Glutamatergic neuron (in vitro differentiated cells): ENCODE results near the gene CHD3. TPM values are rescaled to one million over a fixed set of nuclear protein-coding genes. Genes with fewer than 3 reads are reported as not detected.
A peak's percentile ranks its signal among the peaks of the same experiment; 100 is the strongest.

Source experiments
- DNase-seq: peaks from one replicate; pipeline ENCODE4 v3.0.0; 2022
- H3K27ac Mint-ChIP-seq: one replicate; pipeline ENCODE4 v1.8.0; 2020; ENCODE audit warnings: mild to moderate bottlenecking, mixed read lengths, inconsistent platforms; ENCODE audit not compliant: unreplicated experiment
- H3K27me3 Mint-ChIP-seq: one replicate; pipeline ENCODE4 v1.8.0; 2020; ENCODE audit warnings: mild to moderate bottlenecking, moderate library complexity, mixed read lengths, inconsistent platforms; ENCODE audit not compliant: unreplicated experiment
- H3K36me3 Mint-ChIP-seq: one replicate; pipeline ENCODE4 v1.8.0; 2020; ENCODE audit warnings: mild to moderate bottlenecking, mixed read lengths, inconsistent platforms; ENCODE audit not compliant: unreplicated experiment
- H3K4me1 Mint-ChIP-seq: one replicate; pipeline ENCODE4 v1.8.0; 2020; ENCODE audit warnings: mild to moderate bottlenecking, low read depth, mixed read lengths, inconsistent platforms; ENCODE audit not compliant: unreplicated experiment
- H3K4me3 Mint-ChIP-seq: one replicate; pipeline ENCODE4 v1.8.0; 2020; ENCODE audit warnings: mild to moderate bottlenecking, mixed read lengths, inconsistent platforms; ENCODE audit not compliant: unreplicated experiment
- H3K9me3 Mint-ChIP-seq: one replicate; pipeline ENCODE4 v1.8.0; 2020; ENCODE audit warnings: mild to moderate bottlenecking, moderate library complexity, mixed read lengths, inconsistent platforms; ENCODE audit not compliant: unreplicated experiment
- total RNA-seq: library from RNA; stranded (reverse); fragmentation: NEBNext Ultra II Directional; extraction: Animal tissue kit (Norgen Biotek cat#: 25700); gene quantifications from one replicate; pipeline ENCODE4 v1.2.1, GENCODE V29; 2021; ENCODE audit not compliant: unreplicated experiment
- TF ChIP-seq, protein P1 (sequence below): fragments of 200-600 bp; sonication (generic); IDR thresholded peaks from one replicate; pipeline ENCODE4 v1.5.0; 2021; ENCODE audit not compliant: partially characterized antibody, unreplicated experiment

The CHD3 gene
- total RNA-seq, 1 donor from 2014 or later, result 129 TPM

GRCh38 chr17:7855660-7856010, 33.0 kb upstream of the CHD3 start:
- peaks cover 15% of the 10 kb centered on the region for H3K9me3 Mint-ChIP-seq
- TF ChIP-seq, protein P1, sequence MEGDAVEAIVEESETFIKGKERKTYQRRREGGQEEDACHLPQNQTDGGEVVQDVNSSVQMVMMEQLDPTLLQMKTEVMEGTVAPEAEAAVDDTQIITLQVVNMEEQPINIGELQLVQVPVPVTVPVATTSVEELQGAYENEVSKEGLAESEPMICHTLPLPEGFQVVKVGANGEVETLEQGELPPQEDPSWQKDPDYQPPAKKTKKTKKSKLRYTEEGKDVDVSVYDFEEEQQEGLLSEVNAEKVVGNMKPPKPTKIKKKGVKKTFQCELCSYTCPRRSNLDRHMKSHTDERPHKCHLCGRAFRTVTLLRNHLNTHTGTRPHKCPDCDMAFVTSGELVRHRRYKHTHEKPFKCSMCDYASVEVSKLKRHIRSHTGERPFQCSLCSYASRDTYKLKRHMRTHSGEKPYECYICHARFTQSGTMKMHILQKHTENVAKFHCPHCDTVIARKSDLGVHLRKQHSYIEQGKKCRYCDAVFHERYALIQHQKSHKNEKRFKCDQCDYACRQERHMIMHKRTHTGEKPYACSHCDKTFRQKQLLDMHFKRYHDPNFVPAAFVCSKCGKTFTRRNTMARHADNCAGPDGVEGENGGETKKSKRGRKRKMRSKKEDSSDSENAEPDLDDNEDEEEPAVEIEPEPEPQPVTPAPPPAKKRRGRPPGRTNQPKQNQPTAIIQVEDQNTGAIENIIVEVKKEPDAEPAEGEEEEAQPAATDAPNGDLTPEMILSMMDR, result no peak
- no peak overlapping the region for H3K27ac Mint-ChIP-seq
- H3K27me3 Mint-ChIP-seq, result peaks cover 26% of the 10 kb centered on the region
- DNase-seq, result no peak
- peaks cover 22% of the 10 kb centered on the region for H3K4me1 Mint-ChIP-seq
- H3K36me3 Mint-ChIP-seq, result no peaks in the 10 kb centered on the region
- no peak overlapping the region for H3K4me3 Mint-ChIP-seq

GRCh38 chr17:7856011-7856810, 32.4 kb upstream of the CHD3 start:
- peak; percentile 72 for DNase-seq
- Mint-ChIP-seq H3K4me1 (peaks cover 20% of the 10 kb centered on the region), H3K4me3 (no peak overlapping the region), H3K36me3 (no peaks in the 10 kb centered on the region), H3K27ac (no peak overlapping the region), H3K27me3 (peaks cover 25% of the 10 kb centered on the region), H3K9me3 (peaks cover 14% of the 10 kb centered on the region)
- TF ChIP-seq, protein P1, result no peak

GRCh38 chr17:7856811-7857712, 31.5 kb upstream of the CHD3 start, which contains the start of gene NAA38:
TSS of gene NAA38 (minus strand) at chr17:7857559. CDS start at chr17:7857463, 96 bp downstream.
- peaks cover 20% of the 10 kb centered on the region for H3K27me3 Mint-ChIP-seq
- peak; percentile 91 for DNase-seq
- peaks cover 13% of the 10 kb centered on the region for H3K9me3 Mint-ChIP-seq
- H3K36me3 Mint-ChIP-seq, result no peaks in the 10 kb centered on the region
- TF ChIP-seq, protein P1, result no peak
- H3K4me3 Mint-ChIP-seq, result no peak within 1 kb of the TSS
- H3K27ac Mint-ChIP-seq, result no peak within 1 kb of the TSS
- H3K4me1 Mint-ChIP-seq, result peaks cover 15% of the 10 kb centered on the region

DNA sequence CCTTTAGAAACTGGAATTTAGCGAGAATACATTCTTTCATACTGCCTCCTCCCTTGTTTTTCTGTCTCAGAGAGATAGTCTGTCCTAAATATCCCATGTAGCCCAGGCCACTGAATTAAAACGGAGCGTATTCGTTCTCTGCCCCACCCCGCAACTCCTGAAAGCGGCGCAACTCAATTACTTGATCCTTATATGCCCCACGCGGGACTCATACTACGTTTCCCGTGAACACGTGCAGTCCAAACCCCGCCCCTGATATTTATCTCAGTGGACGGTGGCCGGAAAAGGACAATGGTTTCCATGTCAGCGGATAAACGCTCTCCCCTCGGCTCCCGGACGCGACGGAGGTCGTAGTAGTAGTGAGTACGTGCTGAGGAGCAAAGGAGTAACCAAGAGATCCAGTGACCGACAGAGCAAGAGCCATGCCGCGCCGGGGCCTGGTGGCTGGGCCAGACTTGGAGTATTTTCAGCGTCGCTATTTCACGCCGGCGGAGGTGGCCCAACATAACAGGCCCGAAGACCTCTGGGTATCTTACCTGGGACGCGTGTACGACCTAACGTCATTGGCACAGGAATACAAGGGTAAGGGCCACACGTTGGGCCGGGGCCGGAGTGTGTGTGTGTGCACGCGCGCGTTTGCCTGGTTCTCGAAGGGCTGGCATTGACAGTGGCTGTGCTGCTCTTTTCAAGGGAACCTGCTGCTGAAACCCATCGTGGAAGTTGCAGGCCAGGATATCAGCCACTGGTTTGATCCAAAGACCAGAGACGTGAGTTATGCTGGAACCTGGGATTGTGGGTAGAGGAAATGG, 30.7 kb upstream of the CHD3 start, which contains the start of gene CYB5D1:
Gene CYB5D1, plus strand, starts transcription at position 291 of the 809 bp plus-strand sequence. Its CDS starts 132 bp downstream, at position 423.
- peak; percentile 83 for DNase-seq
- TF ChIP-seq, protein P1, result no peak
- Mint-ChIP-seq H3K4me3 (no peak within 1 kb of the TSS), H3K9me3 (peaks cover 9% of the 10 kb centered on the region), H3K27me3 (peaks cover 14% of the 10 kb centered on the region), H3K36me3 (no peaks in the 10 kb centered on the region), H3K4me1 (peaks cover 16% of the 10 kb centered on the region), H3K27ac (no peak within 1 kb of the TSS)
